ENCODE results near the gene TRAF7.
"Not testable (repeated sequence)": the region's sequence is repeated elsewhere in the genome, so short reads cannot be mapped to it uniquely, and the experiment has no call there.

TRAF7 gene

DNA sequence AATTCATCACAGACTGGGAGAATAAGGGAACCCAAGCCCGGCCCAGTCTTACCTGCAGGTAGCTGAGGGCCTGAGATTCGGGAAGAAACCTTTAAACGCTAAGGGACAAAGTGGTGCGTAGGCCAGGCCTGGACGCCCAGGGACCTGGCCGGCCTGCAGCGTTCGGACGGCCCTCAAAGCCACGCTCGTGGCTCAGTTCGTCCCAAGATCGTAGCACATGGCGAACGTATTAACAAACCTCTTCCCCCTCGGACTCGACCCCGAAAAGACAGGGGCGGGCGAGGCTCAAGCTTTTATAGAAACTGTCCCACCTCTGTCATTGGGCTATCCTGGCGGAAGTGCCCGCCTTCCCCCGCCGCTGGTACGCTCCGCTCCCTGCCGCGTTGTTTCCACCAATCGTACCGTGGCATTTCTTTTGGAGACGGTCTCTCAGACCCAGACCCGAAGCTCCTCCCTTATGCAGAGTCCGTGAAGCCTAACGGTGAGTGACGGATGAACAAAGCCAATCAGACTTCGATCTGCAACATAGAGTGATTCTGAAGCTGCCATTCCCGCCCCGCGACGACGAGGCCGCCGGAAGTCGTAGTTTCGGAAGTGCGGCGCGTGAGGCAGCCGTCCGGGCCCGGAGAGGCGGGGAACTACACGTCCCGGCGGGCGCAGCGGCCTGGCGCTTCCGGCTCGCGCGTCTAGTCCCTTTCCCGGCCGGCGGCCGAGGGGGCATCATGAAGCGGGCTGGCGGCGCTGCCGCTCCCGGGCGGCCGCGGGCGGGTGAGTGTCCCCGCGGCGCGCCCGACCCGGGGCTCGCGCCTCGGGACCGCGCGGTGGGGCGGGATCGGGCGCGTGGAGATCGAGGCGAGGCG is at the start of gene TRAF7:
TSS of gene TRAF7 (plus strand) at position 692 of the 860 bp plus-strand sequence. CDS start 8,139 bp downstream, outside the sequence.
- no peaks in the 10 kb centered on the region for H3K9me3 ChIP-seq (ENCODE audit: insufficient read depth, low read length)
- H3K27ac ChIP-seq (ENCODE audit: low read depth, low read length): peak within 1 kb of the TSS; percentile 72
- no peak within 1 kb of the TSS for H2AFZ ChIP-seq (ENCODE audit: low read depth, low read length, severe bottlenecking)
- TF ChIP-seq, protein P1, sequence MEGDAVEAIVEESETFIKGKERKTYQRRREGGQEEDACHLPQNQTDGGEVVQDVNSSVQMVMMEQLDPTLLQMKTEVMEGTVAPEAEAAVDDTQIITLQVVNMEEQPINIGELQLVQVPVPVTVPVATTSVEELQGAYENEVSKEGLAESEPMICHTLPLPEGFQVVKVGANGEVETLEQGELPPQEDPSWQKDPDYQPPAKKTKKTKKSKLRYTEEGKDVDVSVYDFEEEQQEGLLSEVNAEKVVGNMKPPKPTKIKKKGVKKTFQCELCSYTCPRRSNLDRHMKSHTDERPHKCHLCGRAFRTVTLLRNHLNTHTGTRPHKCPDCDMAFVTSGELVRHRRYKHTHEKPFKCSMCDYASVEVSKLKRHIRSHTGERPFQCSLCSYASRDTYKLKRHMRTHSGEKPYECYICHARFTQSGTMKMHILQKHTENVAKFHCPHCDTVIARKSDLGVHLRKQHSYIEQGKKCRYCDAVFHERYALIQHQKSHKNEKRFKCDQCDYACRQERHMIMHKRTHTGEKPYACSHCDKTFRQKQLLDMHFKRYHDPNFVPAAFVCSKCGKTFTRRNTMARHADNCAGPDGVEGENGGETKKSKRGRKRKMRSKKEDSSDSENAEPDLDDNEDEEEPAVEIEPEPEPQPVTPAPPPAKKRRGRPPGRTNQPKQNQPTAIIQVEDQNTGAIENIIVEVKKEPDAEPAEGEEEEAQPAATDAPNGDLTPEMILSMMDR (IDR thresholded peaks at IDR 0.05; ENCODE audit: insufficient read depth, low read length, poor library complexity, severe bottlenecking): no peak
- no peak for TF ChIP-seq EZH2phosphoT487 (conservative IDR thresholded peaks at IDR 0.05; ENCODE audit: low read length)
- H3K27me3 ChIP-seq (ENCODE audit: low read length): no peaks in the 10 kb centered on the region
- H4K20me1 ChIP-seq (ENCODE audit: low read depth, low read length): peaks cover 9% of the 10 kb centered on the region; the same call in 1 of the 2 replicates
- H3K4me3 ChIP-seq (ENCODE audit: insufficient read depth, low read length, poor library complexity, severe bottlenecking): peak within 1 kb of the TSS; percentile 100
- H3K79me2 ChIP-seq (ENCODE audit: insufficient read depth, low read length): peaks cover 65% of the 10 kb centered on the region
- peaks cover 25% of the 10 kb centered on the region for H3K36me3 ChIP-seq (ENCODE audit: low read length)
- H3K9me2 ChIP-seq (replicated peaks; ENCODE audit: insufficient read depth, low read length): no peaks in the 10 kb centered on the region
- H3K9ac ChIP-seq (ENCODE audit: low read length): peak within 1 kb of the TSS; percentile 100
- H3K4me2 ChIP-seq (ENCODE audit: low read depth, low read length, poor library complexity, severe bottlenecking): peak within 1 kb of the TSS; percentile 79
- H3F3A ChIP-seq (ENCODE audit: insufficient read depth): peaks cover 48% of the 10 kb centered on the region

DNA sequence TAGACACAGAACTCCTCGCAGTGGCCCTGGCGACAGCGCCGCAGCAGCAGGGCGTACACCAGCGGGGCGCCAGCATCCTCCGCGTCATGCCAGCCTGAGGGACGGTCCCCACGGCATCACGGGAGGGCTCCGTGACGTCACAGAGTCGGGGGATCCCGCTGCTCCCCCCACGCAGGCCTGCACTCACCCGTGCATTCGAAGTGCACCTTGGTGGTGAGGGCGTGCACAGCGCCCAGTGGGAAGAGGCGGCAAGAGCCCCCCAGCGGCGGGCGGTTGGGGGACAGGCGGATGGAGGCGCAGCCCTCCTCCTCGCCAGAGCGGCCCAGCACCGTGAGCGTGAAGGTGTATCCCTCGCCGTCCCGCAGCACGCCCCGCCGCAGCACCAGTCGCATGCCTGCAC is 49.4 kb upstream of the TRAF7 start:
- not testable (repeated sequence) for H3K4me3 ChIP-seq (ENCODE audit: insufficient read depth, low read length, poor library complexity, severe bottlenecking); H3K27ac ChIP-seq (ENCODE audit: low read depth, low read length); H3K27me3 ChIP-seq (ENCODE audit: low read length); H4K20me1 ChIP-seq (ENCODE audit: low read depth, low read length); H3F3A ChIP-seq (ENCODE audit: insufficient read depth); H3K4me2 ChIP-seq (ENCODE audit: low read depth, low read length, poor library complexity, severe bottlenecking); H3K9ac ChIP-seq (ENCODE audit: low read length); H2AFZ ChIP-seq (ENCODE audit: low read depth, low read length, severe bottlenecking); H3K9me2 ChIP-seq (replicated peaks; ENCODE audit: insufficient read depth, low read length); H3K36me3 ChIP-seq (ENCODE audit: low read length); H3K9me3 ChIP-seq (ENCODE audit: insufficient read depth, low read length); H3K79me2 ChIP-seq (ENCODE audit: insufficient read depth, low read length)

DNA sequence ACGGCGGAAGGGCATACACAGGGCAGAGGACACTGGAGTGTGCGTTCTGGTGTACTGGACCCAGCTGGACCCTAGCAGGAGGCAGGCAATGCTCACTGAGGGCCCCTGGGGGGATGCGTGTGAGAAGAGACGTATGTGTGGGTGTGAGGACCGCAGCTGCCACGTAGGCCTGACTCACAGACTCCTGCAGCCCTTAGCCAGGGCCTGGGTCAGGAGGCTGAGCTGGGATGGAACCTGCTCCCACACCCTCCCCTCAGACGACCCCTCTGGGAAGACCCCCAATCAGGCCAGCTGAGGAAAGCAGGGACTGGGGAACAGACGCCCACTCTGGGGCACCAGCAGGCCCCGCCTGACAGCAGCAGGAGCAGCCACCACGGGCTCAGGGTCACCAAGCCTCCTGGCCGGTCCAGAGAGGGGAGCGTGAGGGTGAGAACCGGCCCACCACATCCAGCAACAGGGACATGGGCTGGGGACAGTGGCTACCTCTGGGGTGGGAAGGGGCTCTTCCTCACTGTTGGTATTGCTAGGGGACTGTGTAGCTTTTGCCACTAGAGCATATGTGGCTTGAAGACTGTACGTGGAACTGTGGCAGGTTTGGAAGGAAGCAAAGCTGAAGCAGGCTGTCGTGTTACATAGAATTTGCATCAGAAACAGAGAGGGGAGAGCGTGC is 48.3 kb upstream of the TRAF7 start:
- not testable (repeated sequence) for H3K4me2 ChIP-seq (ENCODE audit: low read depth, low read length, poor library complexity, severe bottlenecking); H3F3A ChIP-seq (ENCODE audit: insufficient read depth); H3K4me3 ChIP-seq (ENCODE audit: insufficient read depth, low read length, poor library complexity, severe bottlenecking); H3K27ac ChIP-seq (ENCODE audit: low read depth, low read length); H3K9ac ChIP-seq (ENCODE audit: low read length); H3K27me3 ChIP-seq (ENCODE audit: low read length); H4K20me1 ChIP-seq (ENCODE audit: low read depth, low read length); H3K36me3 ChIP-seq (ENCODE audit: low read length); H3K79me2 ChIP-seq (ENCODE audit: insufficient read depth, low read length); H2AFZ ChIP-seq (ENCODE audit: low read depth, low read length, severe bottlenecking); H3K9me3 ChIP-seq (ENCODE audit: insufficient read depth, low read length); H3K9me2 ChIP-seq (replicated peaks; ENCODE audit: insufficient read depth, low read length)

DNA sequence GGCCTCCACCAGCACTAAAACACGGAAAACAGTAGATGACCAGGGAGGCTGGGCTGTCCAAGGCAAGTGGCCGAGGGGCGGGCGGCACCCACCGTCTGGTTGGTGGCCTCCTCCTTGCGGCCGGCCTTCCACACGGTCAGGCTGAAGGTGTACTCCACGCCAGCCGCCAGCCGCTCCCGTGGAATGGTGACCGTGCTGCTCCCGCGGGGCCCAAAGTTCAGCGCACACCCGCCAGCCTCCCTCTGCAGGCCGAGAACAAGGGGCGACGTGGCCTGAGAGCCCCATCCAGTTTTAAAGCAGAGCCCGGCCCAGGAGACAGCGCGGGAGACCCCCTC is 47.8 kb upstream of the TRAF7 start:
- H2AFZ ChIP-seq (ENCODE audit: low read depth, low read length, severe bottlenecking); H3K79me2 ChIP-seq (ENCODE audit: insufficient read depth, low read length); H3F3A ChIP-seq (ENCODE audit: insufficient read depth); H3K9me2 ChIP-seq (replicated peaks; ENCODE audit: insufficient read depth, low read length); H3K9me3 ChIP-seq (ENCODE audit: insufficient read depth, low read length); H3K9ac ChIP-seq (ENCODE audit: low read length); H3K36me3 ChIP-seq (ENCODE audit: low read length); H3K4me2 ChIP-seq (ENCODE audit: low read depth, low read length, poor library complexity, severe bottlenecking); H3K4me3 ChIP-seq (ENCODE audit: insufficient read depth, low read length, poor library complexity, severe bottlenecking); H3K27ac ChIP-seq (ENCODE audit: low read depth, low read length); H4K20me1 ChIP-seq (ENCODE audit: low read depth, low read length); H3K27me3 ChIP-seq (ENCODE audit: low read length): not testable (repeated sequence)

DNA sequence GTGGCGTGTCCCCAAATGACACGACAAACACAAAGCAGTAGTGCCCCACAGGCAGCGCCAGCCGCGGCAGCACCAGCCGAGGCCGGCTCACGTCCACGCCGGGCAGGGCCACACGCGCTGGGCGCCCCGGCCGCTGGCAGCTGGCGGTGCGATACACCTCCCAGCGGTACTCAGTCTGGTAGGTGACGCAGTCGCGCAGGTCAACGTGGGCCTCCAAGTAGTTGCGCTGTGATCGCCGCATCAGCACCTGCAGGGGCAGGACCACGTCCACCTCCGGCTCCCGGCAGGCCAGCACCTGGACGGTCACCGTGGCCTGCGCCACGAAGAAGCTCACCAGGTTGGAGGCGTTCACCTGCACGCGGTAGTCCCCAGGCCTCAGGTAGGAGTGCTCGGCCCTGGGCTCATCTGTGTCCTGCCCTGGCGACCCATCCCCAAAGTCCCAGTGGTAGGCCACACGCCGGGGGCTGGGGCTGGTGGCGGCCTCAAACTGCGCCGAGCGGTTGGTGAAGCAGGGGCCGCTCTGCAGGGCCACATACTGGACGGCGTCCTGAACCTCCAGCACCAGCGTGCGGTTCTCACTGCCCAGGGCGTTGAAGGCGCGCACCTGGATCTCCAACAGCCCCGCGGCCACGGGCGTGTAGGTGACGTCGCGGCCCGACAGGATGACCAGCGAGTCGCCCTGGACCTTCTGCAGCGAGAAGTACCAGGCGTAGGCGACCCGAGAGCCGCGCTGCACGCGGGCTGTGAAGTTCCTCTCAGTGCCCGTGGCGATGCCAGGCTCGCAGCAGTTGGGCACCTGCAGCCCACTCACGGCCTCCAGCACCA is 46.9 kb upstream of the TRAF7 start:
- not testable (repeated sequence) for H2AFZ ChIP-seq (ENCODE audit: low read depth, low read length, severe bottlenecking); H3F3A ChIP-seq (ENCODE audit: insufficient read depth); H3K4me2 ChIP-seq (ENCODE audit: low read depth, low read length, poor library complexity, severe bottlenecking); H3K4me3 ChIP-seq (ENCODE audit: insufficient read depth, low read length, poor library complexity, severe bottlenecking); H3K79me2 ChIP-seq (ENCODE audit: insufficient read depth, low read length); H4K20me1 ChIP-seq (ENCODE audit: low read depth, low read length); H3K9ac ChIP-seq (ENCODE audit: low read length); H3K9me2 ChIP-seq (replicated peaks; ENCODE audit: insufficient read depth, low read length); H3K27ac ChIP-seq (ENCODE audit: low read depth, low read length); H3K27me3 ChIP-seq (ENCODE audit: low read length); H3K36me3 ChIP-seq (ENCODE audit: low read length); H3K9me3 ChIP-seq (ENCODE audit: insufficient read depth, low read length)

DNA sequence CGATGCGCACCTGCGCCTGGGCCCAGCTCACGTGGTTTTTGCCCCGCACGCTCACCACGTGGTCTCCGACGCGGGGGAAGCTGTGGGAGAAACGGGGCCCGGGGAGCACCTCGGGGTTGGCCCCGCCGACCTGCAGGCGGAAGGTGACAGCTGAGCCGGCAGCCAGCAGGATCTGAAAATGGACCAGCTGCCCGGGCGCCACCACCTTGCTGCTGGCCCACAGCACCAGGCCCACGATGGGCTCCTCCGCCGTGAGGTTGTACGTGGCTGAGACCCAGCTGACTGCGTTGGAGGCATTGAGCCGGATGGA is 46.4 kb upstream of the TRAF7 start:
- H3F3A ChIP-seq (ENCODE audit: insufficient read depth); H4K20me1 ChIP-seq (ENCODE audit: low read depth, low read length); H3K4me2 ChIP-seq (ENCODE audit: low read depth, low read length, poor library complexity, severe bottlenecking); H3K79me2 ChIP-seq (ENCODE audit: insufficient read depth, low read length); H3K4me3 ChIP-seq (ENCODE audit: insufficient read depth, low read length, poor library complexity, severe bottlenecking); H3K36me3 ChIP-seq (ENCODE audit: low read length); H3K9me3 ChIP-seq (ENCODE audit: insufficient read depth, low read length); H2AFZ ChIP-seq (ENCODE audit: low read depth, low read length, severe bottlenecking); H3K9me2 ChIP-seq (replicated peaks; ENCODE audit: insufficient read depth, low read length); H3K27me3 ChIP-seq (ENCODE audit: low read length); H3K9ac ChIP-seq (ENCODE audit: low read length); H3K27ac ChIP-seq (ENCODE audit: low read depth, low read length): not testable (repeated sequence)

DNA sequence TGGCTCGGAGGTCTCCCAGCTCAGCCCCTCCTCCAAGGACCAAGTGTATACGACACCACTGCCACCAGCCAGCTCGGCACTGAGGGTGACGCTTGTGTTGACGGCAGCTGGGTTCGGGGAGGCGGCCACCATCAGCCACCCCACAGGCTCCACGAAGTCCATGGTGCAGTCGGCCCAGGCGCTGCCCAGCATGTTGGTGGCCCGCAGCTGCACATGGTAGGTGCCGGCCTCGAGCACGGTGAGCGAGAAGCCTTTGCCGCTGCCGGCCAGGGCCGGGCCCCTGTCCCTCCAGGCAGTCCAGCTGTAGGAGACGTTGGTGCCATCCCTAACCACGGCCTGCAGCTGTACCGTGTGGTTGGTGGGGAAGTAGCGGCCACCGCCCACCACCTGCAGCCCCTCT is 45.7 kb upstream of the TRAF7 start:
- not testable (repeated sequence) for H3K4me3 ChIP-seq (ENCODE audit: insufficient read depth, low read length, poor library complexity, severe bottlenecking); H3K9me3 ChIP-seq (ENCODE audit: insufficient read depth, low read length); H3K36me3 ChIP-seq (ENCODE audit: low read length); H3K9ac ChIP-seq (ENCODE audit: low read length); H3F3A ChIP-seq (ENCODE audit: insufficient read depth); H4K20me1 ChIP-seq (ENCODE audit: low read depth, low read length); H3K79me2 ChIP-seq (ENCODE audit: insufficient read depth, low read length); H3K4me2 ChIP-seq (ENCODE audit: low read depth, low read length, poor library complexity, severe bottlenecking); H3K9me2 ChIP-seq (replicated peaks; ENCODE audit: insufficient read depth, low read length); H3K27me3 ChIP-seq (ENCODE audit: low read length); H3K27ac ChIP-seq (ENCODE audit: low read depth, low read length); H2AFZ ChIP-seq (ENCODE audit: low read depth, low read length, severe bottlenecking)
